HG03066 (cell line): Measurements from ENCODE around the gene HINT3.
"Not testable (repeated sequence)": the region's sequence is repeated elsewhere in the genome, so short reads cannot be mapped to it uniquely, and the experiment has no call there.

Experiments used
- ATAC-seq: cut with Tn5 transposase; IDR thresholded peaks from one replicate; pipeline ENCODE4 v1.9.1; 2021; ENCODE audit warnings: low read depth; ENCODE audit not compliant: unreplicated experiment

HINT3 gene

DNA sequence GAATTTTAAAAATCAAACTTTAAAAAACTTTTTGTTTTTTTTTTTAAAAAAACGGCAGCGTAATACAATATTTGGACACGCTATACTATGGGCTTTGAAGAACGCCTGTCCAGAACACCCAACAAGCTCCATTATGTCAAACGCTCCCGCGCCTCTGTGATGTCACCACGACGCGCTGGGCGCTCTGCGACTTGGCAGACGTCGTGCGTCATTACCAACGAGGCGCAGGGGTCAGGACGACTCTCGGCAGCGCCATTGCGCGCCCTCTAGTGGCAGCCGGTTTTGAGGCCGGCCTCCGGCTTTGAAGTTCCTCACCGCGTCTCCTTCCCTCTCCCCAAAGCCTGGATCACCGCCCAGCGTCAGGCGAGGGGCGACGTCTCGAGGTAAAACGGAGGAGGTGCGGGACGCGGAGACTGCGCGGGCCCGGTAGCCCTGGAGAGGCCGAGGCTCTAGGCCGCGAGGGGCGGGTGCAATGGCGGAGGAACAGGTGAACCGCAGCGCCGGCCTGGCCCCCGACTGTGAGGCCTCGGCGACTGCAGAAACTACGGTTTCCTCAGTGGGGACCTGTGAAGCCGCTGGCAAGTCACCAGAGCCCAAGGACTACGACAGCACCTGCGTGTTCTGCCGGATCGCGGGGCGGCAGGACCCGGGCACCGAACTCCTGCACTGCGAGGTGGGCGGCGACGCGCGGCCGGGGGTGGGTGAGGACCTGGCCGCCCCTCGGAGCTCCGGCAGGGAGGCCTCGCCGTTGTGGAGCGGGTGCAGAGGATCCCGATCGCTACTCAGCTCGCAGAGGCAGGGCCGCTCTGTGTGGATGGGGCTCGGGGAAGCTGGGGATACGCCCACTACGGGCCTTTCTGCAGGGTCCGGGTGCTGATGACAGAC lies at the start of gene HINT3:
TSS of gene HINT3 (plus strand) at position 265 of the 885 bp plus-strand sequence. CDS start at position 473, 208 bp downstream.
- ATAC-seq = peak; percentile 91

- peak; percentile 98 for ATAC-seq
Observed at GRCh38 chr6:125910527-125910926, 46.0 kb upstream of the HINT3 start.

- ATAC-seq = not testable (repeated sequence)
Observed at GRCh38 chr6:125911051-125911451, 45.5 kb upstream of the HINT3 start.

DNA sequence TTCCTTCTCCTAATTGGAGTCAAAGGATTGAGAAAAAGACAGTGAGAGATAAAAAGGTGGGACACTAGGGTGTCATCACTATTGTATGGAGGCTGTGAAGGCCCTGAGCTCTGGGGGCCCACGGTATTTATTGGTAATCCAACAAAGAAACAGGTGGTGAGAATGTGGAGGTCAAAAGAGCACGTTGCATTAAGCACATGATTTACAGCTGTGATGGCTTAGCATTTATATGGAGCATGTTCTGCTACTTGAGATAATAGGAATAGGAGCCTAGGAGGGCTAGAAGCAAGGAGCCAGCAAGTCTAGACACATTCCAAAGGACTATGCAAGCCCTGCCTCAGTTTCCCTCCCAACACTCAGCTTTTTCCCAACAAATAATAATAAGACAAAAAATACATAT lies 44.1 kb upstream of the HINT3 start:
- ATAC-seq = not testable (repeated sequence)

GRCh38 chr6:125913145-125913544 lies 43.4 kb upstream of the HINT3 start:
- ATAC-seq = no peak

- ATAC-seq = no peak
Observed at GRCh38 chr6:125913864-125914351, 42.7 kb upstream of the HINT3 start.

- no peak for ATAC-seq
Observed at GRCh38 chr6:125918230-125918629, 38.3 kb upstream of the HINT3 start.

GRCh38 chr6:125918681-125919566 lies 37.6 kb upstream of the HINT3 start:
- peak; percentile 97 for ATAC-seq

DNA sequence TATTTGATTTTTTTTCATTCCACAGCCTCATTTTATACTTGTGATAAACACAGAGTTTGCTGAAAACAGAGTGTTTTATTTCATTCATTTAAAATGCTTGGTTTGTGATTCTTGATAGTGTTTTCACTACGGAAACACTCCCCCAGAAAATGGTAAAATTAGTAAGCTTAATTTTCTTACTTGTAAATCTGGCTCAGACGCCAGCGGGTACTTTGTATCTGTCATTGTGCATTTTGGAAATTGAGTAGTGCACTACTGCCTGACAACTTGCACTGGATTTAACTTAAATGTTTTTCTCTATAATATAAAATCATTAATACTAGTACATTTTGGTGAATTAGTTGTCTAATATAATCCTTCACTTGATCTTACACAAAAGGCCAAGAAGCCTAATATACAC lies 37.0 kb upstream of the HINT3 start:
- peak; percentile 22 for ATAC-seq

DNA sequence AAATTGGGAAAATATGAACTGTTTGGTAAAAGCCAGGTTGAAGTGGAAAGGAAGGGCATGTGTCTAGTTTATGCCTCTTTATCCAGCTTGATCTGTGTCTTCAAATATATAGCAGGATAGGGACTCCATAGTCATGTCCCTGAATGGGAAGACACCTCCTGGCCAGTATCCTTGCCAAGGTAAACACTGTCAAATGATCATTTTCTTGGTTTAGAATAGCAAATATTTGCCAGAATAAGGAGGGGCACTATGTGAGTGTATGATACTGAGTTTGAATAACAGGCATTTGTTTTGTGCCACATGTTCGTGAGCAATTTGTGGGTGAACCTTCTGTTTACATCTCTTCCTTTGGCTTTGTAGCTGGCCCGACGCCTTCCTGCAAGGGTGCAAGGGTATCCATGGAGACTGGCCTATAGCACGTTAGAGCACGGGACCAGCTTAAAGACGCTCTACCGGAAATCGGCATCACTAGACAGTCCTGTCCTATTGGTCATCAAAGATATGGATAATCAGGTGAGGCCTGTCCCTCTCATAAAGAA lies 34.2 kb upstream of the HINT3 start:
- ATAC-seq = no peak

- no peak for ATAC-seq
Observed at GRCh38 chr6:125923366-125923877, 33.1 kb upstream of the HINT3 start.

DNA sequence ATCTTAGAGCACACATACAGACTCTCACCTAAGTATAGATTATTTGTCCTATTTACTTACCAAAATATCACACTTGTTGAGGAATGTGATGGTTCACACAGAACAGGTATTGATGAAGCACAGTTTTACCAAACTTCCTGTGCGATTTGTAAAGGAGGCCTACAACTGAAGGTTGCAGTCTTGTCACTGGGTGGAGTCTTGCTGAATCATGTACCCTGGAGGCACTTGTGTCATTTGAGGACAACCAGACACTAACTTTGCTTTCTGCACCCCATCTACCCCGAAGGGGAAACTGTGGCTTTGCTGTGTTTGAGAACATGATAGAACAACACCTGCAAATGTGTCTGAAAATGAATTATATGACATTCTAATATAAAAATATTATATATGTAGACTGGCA lies 32.4 kb upstream of the HINT3 start:
- ATAC-seq = no peak

DNA sequence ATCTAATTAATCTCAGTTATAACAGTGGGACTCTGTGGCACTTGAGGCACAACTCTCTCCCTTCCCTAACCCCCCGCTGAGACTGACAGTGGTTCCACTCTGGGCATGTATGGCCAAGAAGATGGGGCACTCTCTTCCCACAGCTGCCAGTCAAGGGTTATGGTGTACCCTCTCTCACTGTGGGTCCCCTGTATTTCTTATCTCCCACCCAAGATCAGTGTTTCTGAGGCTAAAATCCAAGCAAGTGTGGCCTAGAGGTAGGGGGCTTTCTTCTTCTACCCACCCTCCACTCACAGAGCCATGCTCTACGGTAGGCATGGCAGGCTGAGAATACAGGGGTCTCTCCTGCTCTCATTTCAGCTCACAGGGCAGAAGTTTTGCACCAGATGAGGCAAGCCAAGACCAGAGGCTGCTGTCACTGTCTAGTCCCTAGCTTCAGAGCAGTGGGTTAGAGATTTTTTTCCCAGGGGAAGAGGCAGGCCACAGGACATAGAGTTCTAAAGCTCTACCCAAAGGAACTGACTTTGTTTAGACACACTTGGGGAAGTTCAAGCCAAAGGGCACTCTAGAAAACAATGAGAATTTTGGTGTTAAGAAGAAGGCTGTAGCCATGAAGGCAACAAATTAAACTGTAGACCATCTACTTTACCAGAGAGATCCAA lies 31.7 kb upstream of the HINT3 start:
- ATAC-seq = no peak

GRCh38 chr6:125926711-125927110 lies 29.9 kb upstream of the HINT3 start:
- ATAC-seq = no peak

GRCh38 chr6:125927761-125928160 lies 28.8 kb upstream of the HINT3 start:
- ATAC-seq = no peak

- no peak for ATAC-seq
Observed at GRCh38 chr6:125930765-125931418, 25.7 kb upstream of the HINT3 start.

- no peak for ATAC-seq
Observed at GRCh38 chr6:125931733-125932450, 24.7 kb upstream of the HINT3 start.

DNA sequence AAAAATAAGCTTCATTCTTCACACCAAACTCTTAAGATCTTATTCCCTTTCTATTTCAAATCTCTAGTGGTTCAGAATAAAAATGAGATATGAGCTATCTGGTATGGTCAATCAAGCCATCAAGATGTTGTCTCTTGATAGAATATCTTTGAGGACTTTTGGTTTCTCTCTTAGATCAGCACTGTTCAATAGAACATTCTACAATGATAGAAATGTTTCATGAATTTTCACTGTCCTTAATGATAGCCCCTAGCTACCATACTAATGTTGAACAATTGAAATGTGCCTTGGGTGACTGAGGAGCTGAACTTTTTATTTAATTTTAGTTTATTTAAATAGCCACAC lies 24.1 kb upstream of the HINT3 start:
- ATAC-seq = no peak

GRCh38 chr6:125935520-125935919 lies 21.1 kb upstream of the HINT3 start:
- not testable (repeated sequence) for ATAC-seq
